ENCODE measurements around the gene ACADM. TPM values are rescaled to one million over a fixed set of nuclear protein-coding genes. Genes with fewer than 3 reads are reported as not detected.
A peak's percentile ranks its signal among the peaks of the same experiment; 100 is the strongest.

The ACADM gene
- total and polyA plus RNA-seq, 2 experiments from 2014 or later = 37.7 to 52.8 TPM

DNA sequence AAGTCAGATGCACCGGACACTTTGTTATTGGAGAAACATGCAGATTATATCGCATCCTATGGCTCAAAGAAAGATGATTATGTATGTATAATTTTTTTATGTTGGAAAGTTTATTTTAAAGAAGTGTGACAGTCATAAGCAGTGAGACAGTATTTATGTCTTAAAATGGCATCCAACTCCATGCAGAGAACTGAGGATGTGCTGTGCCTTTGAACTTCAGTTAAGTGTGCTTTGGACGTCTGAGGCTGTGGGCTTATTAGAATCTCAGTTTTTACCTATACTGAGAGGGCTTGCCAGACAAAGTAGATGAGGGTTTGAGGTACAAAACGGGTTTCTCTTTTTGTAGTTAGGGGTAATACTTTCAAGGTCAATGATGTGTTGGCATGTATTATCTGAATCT lies 63.0 kb downstream of the ACADM start (continued):
- no peak for TF ChIP-seq CREB1 (CRISPR knock-in tag; IDR thresholded peaks at IDR 0.05; ENCODE audit: low read depth)
- TF ChIP-seq NANOG (IDR thresholded peaks at IDR 0.05; ENCODE audit: borderline replicate concordance) = no peak
- TF ChIP-seq ZNF114 (CRISPR knock-in tag; IDR thresholded peaks at IDR 0.05) = no peak
- no peak for TF ChIP-seq STAT1 (IDR thresholded peaks at IDR 0.05; ENCODE audit: unreplicated experiment)
- TF ChIP-seq EZH2phosphoT487 (IDR thresholded peaks at IDR 0.05; ENCODE audit: unreplicated experiment) = no peak
- TF ChIP-seq EZH2 (IDR thresholded peaks at IDR 0.05; ENCODE audit: low read depth, unreplicated experiment) = no peak
- no peak for TF ChIP-seq POLR2AphosphoS5 (IDR thresholded peaks at IDR 0.05; ENCODE audit: low read depth)
- TF ChIP-seq, protein P1, sequence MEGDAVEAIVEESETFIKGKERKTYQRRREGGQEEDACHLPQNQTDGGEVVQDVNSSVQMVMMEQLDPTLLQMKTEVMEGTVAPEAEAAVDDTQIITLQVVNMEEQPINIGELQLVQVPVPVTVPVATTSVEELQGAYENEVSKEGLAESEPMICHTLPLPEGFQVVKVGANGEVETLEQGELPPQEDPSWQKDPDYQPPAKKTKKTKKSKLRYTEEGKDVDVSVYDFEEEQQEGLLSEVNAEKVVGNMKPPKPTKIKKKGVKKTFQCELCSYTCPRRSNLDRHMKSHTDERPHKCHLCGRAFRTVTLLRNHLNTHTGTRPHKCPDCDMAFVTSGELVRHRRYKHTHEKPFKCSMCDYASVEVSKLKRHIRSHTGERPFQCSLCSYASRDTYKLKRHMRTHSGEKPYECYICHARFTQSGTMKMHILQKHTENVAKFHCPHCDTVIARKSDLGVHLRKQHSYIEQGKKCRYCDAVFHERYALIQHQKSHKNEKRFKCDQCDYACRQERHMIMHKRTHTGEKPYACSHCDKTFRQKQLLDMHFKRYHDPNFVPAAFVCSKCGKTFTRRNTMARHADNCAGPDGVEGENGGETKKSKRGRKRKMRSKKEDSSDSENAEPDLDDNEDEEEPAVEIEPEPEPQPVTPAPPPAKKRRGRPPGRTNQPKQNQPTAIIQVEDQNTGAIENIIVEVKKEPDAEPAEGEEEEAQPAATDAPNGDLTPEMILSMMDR (conservative IDR thresholded peaks at IDR 0.05; ENCODE audit: low read depth in 2 of 2) = no peak
- no peak for TF ChIP-seq JUNB (IDR thresholded peaks at IDR 0.05; ENCODE audit: unreplicated experiment)
- TF ChIP-seq, protein P2, sequence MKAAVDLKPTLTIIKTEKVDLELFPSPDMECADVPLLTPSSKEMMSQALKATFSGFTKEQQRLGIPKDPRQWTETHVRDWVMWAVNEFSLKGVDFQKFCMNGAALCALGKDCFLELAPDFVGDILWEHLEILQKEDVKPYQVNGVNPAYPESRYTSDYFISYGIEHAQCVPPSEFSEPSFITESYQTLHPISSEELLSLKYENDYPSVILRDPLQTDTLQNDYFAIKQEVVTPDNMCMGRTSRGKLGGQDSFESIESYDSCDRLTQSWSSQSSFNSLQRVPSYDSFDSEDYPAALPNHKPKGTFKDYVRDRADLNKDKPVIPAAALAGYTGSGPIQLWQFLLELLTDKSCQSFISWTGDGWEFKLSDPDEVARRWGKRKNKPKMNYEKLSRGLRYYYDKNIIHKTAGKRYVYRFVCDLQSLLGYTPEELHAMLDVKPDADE (IDR thresholded peaks at IDR 0.05) = no peak

DNA sequence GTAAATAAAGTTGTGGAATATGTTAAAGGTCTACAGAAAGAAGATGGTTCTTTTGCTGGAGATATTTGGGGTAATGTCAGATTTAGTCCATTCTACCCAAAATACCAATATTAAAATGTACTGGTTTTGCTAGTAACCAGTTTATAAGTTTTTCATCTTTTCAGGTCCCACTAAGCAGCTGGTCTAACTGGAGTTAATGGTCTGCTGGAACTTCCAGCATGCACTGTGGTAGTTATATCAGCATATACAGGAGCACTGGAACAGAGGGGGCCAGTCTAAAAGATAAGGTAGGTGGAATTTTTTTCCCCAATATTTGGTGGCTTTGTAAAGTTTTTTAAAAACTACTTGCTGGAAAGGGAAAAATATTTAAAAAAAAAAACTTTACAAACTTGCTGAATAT lies 65.5 kb downstream of the ACADM start:
- peaks cover 90% of the 10 kb centered on the region for H3K36me3 Mint-ChIP-seq (ENCODE audit: low read depth)
- peaks cover 56% of the 10 kb centered on the region for H4K20me1 ChIP-seq (replicated peaks; ENCODE audit: insufficient read depth)
- H3K4me2 ChIP-seq = peak overlapping the region; percentile 95
- peaks cover 35% of the 10 kb centered on the region for H3F3A ChIP-seq (replicated peaks; ENCODE audit: low read depth)
- peak overlapping the region; percentile 92 for H3K4me3 ChIP-seq
- H3K27me3 Mint-ChIP-seq (ENCODE audit: insufficient read depth, low read depth, poor library complexity) = no peaks in the 10 kb centered on the region
- H3K27me3 ChIP-seq (ENCODE audit: insufficient read depth) = no peaks in the 10 kb centered on the region
- peaks cover 67% of the 10 kb centered on the region for H3K36me3 ChIP-seq (ENCODE audit: insufficient read depth)
- H3K27ac Mint-ChIP-seq = no peak overlapping the region
- H3K27ac ChIP-seq (ENCODE audit: low read depth) = peak overlapping the region; percentile 82
- no peaks in the 10 kb centered on the region for H3K9me2 ChIP-seq (ENCODE audit: insufficient read depth)
- DNase-seq (ENCODE audit: low spot score) (no peak), ATAC-seq (no peak)
- peaks cover 75% of the 10 kb centered on the region for H3K79me2 ChIP-seq (replicated peaks; ENCODE audit: insufficient read depth)
- H3K4me1 Mint-ChIP-seq = peaks cover 34% of the 10 kb centered on the region
- H3K4me1 ChIP-seq (ENCODE audit: insufficient read depth) = peaks cover 16% of the 10 kb centered on the region
- H2AFZ ChIP-seq = no peak overlapping the region
- peak overlapping the region; percentile 94 for H3K4me3 Mint-ChIP-seq
- H3K9me3 Mint-ChIP-seq = no peaks in the 10 kb centered on the region
- no peak for TF ChIP-seq ZNF331 (CRISPR knock-in tag; IDR thresholded peaks at IDR 0.05; ENCODE audit: low read depth)
- no peak for TF ChIP-seq ZNF114 (CRISPR knock-in tag; IDR thresholded peaks at IDR 0.05)
- no peak for TF ChIP-seq EZH2phosphoT487 (IDR thresholded peaks at IDR 0.05; ENCODE audit: unreplicated experiment)
- TF ChIP-seq, protein P3, sequence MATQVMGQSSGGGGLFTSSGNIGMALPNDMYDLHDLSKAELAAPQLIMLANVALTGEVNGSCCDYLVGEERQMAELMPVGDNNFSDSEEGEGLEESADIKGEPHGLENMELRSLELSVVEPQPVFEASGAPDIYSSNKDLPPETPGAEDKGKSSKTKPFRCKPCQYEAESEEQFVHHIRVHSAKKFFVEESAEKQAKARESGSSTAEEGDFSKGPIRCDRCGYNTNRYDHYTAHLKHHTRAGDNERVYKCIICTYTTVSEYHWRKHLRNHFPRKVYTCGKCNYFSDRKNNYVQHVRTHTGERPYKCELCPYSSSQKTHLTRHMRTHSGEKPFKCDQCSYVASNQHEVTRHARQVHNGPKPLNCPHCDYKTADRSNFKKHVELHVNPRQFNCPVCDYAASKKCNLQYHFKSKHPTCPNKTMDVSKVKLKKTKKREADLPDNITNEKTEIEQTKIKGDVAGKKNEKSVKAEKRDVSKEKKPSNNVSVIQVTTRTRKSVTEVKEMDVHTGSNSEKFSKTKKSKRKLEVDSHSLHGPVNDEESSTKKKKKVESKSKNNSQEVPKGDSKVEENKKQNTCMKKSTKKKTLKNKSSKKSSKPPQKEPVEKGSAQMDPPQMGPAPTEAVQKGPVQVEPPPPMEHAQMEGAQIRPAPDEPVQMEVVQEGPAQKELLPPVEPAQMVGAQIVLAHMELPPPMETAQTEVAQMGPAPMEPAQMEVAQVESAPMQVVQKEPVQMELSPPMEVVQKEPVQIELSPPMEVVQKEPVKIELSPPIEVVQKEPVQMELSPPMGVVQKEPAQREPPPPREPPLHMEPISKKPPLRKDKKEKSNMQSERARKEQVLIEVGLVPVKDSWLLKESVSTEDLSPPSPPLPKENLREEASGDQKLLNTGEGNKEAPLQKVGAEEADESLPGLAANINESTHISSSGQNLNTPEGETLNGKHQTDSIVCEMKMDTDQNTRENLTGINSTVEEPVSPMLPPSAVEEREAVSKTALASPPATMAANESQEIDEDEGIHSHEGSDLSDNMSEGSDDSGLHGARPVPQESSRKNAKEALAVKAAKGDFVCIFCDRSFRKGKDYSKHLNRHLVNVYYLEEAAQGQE (IDR thresholded peaks at IDR 0.05; ENCODE audit: unreplicated experiment) = no peak
- no peak for TF ChIP-seq NANOG (IDR thresholded peaks at IDR 0.05; ENCODE audit: borderline replicate concordance)
- no peak for TF ChIP-seq EZH2 (IDR thresholded peaks at IDR 0.05; ENCODE audit: low read depth, unreplicated experiment)
- TF ChIP-seq, protein P2 (IDR thresholded peaks at IDR 0.05) = no peak
- TF ChIP-seq, protein P1 (conservative IDR thresholded peaks at IDR 0.05; ENCODE audit: low read depth in 2 of 2) = no peak
